OCI-LY3 (cell line): ENCODE data around the gene CCDC102A.

Experiments
- CTCF ChIP-seq: fragments of 200-600, 300-600 bp; sonication (generic); IDR thresholded peaks from 2 replicates; pipeline ENCODE4 v1.5.1; 2014; ENCODE audit warnings: antibody characterized with exemption, low read length, low read depth
- EZH2phosphoT487 ChIP-seq: fragments of 200-600 bp; shearing (Covaris generic); IDR thresholded peaks from 2 replicates; pipeline ENCODE4 v1.6.1; 2018; ENCODE audit warnings: antibody characterized with exemption, mixed run types, low read depth

GRCh38 chr16:57517397-57518367, 18.7 kb downstream of the CCDC102A start:
- TF ChIP-seq CTCF: no peak
- TF ChIP-seq EZH2phosphoT487: no peak
